H9 (cell line): ENCODE data around the gene LHX1. TPM values are rescaled to one million over a fixed set of nuclear protein-coding genes. Genes with fewer than 3 reads are reported as not detected.

Source experiments
- DNase-seq: peaks from one replicate; pipeline ENCODE4 v3.0.0-alpha.2; 2017
- H2AFZ ChIP-seq: one replicate; pipeline ENCODE4 v1.6.1; 2013; ENCODE audit warnings: mild to moderate bottlenecking, low read length, control low read depth, moderate library complexity
- H2AK5ac ChIP-seq: 2 replicates; pipeline ENCODE4 v1.6.1; 2013; ENCODE audit warnings: low read length, control low read depth, mixed read lengths; ENCODE audit not compliant: insufficient read length
- H2BK120ac ChIP-seq: one replicate; pipeline ENCODE4 v1.6.1; 2013; ENCODE audit warnings: low read depth, mild to moderate bottlenecking, low read length, control low read depth, inconsistent platforms; ENCODE audit not compliant: poor library complexity, severe bottlenecking
- H2BK12ac ChIP-seq: 2 replicates; pipeline ENCODE4 v1.6.1; 2013; ENCODE audit warnings: low read length, control low read depth, mixed read lengths, low read depth; ENCODE audit not compliant: insufficient read length
- H2BK15ac ChIP-seq: 2 replicates; pipeline ENCODE4 v1.6.1; 2013; ENCODE audit warnings: low read depth, low read length, control low read depth
- H2BK20ac ChIP-seq: one replicate; pipeline ENCODE4 v1.6.1; 2013; ENCODE audit warnings: low read depth, mild to moderate bottlenecking, low read length, control low read depth, inconsistent platforms; ENCODE audit not compliant: poor library complexity, severe bottlenecking
- H2BK5ac ChIP-seq: 2 replicates; pipeline ENCODE4 v1.6.1; 2013; ENCODE audit warnings: low read length, control low read depth, mixed read lengths; ENCODE audit not compliant: insufficient read length
- H3K14ac ChIP-seq: 2 replicates; pipeline ENCODE4 v1.6.1; 2013; ENCODE audit warnings: low read length, control low read depth; ENCODE audit not compliant: insufficient read depth
- H3K18ac ChIP-seq: 2 replicates; pipeline ENCODE4 v1.6.1; 2013; ENCODE audit warnings: low read depth, mild to moderate bottlenecking, mixed read lengths, low read length, control low read depth; ENCODE audit not compliant: insufficient read length
- H3K23ac ChIP-seq: 2 replicates; pipeline ENCODE4 v1.6.1; 2013; ENCODE audit warnings: low read length, control low read depth, mixed read lengths, low read depth; ENCODE audit not compliant: insufficient read length
- H3K23me2 ChIP-seq: 2 replicates; pipeline ENCODE4 v1.6.1; 2013; ENCODE audit warnings: low read depth, mild to moderate bottlenecking, mixed read lengths, low read length, control low read depth; ENCODE audit not compliant: insufficient read length, poor library complexity, severe bottlenecking
- H3K27ac ChIP-seq: 2 replicates; pipeline ENCODE4 v1.5.1; 2013; ENCODE audit warnings: low read length, control low read depth, mixed read lengths, low read depth; ENCODE audit not compliant: insufficient read length
- H3K27me3 ChIP-seq: 2 replicates; pipeline ENCODE4 v1.6.1; 2013; ENCODE audit warnings: low read length, control low read depth, inconsistent platforms; ENCODE audit not compliant: insufficient read depth
- H3K4ac ChIP-seq: 2 replicates; pipeline ENCODE4 v1.6.1; 2013; ENCODE audit warnings: low read depth, mild to moderate bottlenecking, control low read depth, inconsistent platforms, low read length, moderate library complexity
- H3K4me1 ChIP-seq: 2 replicates; pipeline ENCODE4 v1.6.1; 2013; ENCODE audit warnings: low read length, control low read depth, inconsistent platforms; ENCODE audit not compliant: insufficient read depth
- H3K4me2 ChIP-seq: 2 replicates; pipeline ENCODE4 v1.6.1; 2013; ENCODE audit warnings: low read length, control low read depth, mixed read lengths; ENCODE audit not compliant: insufficient read length, insufficient read depth
- H3K56ac ChIP-seq: 2 replicates; pipeline ENCODE4 v1.6.1; 2013; ENCODE audit warnings: low read depth, mild to moderate bottlenecking, mixed read lengths, low read length, control low read depth; ENCODE audit not compliant: insufficient read length
- H3K79me1 ChIP-seq: 2 replicates; pipeline ENCODE4 v1.6.1; 2013; ENCODE audit warnings: low read depth, mild to moderate bottlenecking, moderate library complexity, low read length, control low read depth, inconsistent platforms; ENCODE audit not compliant: insufficient read depth, poor library complexity, severe bottlenecking
- H3K79me2 ChIP-seq: 2 replicates; pipeline ENCODE4 v1.6.1; 2013; ENCODE audit warnings: low read length, control low read depth, inconsistent platforms; ENCODE audit not compliant: insufficient read depth
- H3K9ac ChIP-seq: 2 replicates; pipeline ENCODE4 v1.6.1; 2013; ENCODE audit warnings: low read length, control low read depth, mixed read lengths; ENCODE audit not compliant: insufficient read length; ENCODE audit errors: extremely low read depth
- H3K9me3 ChIP-seq: one replicate; pipeline ENCODE4 v1.6.1; 2013; ENCODE audit warnings: low read depth, low read length, inconsistent platforms; ENCODE audit not compliant: control insufficient read depth
- H3T11ph ChIP-seq: one replicate; pipeline ENCODE4 v1.6.1; 2013; ENCODE audit warnings: mild to moderate bottlenecking, low read length, control low read depth, inconsistent platforms
- H4K20me1 ChIP-seq: one replicate; pipeline ENCODE4 v1.6.1; 2013; ENCODE audit not compliant: control insufficient read depth, insufficient read length, insufficient read depth
- H4K5ac ChIP-seq: 2 replicates; pipeline ENCODE4 v1.6.1; 2013; ENCODE audit warnings: low read depth, mild to moderate bottlenecking, mixed read lengths, low read length, control low read depth; ENCODE audit not compliant: insufficient read length
- H4K8ac ChIP-seq: replicated peaks from 2 replicates; pipeline ENCODE4 v1.6.1; 2013; ENCODE audit warnings: low read length, control low read depth, mixed read lengths, low read depth; ENCODE audit not compliant: insufficient read length
- H4K91ac ChIP-seq: 2 replicates; pipeline ENCODE4 v1.6.1; 2013; ENCODE audit warnings: low read depth, mild to moderate bottlenecking, moderate library complexity, mixed read lengths, low read length, control low read depth; ENCODE audit not compliant: insufficient read length
- H3K27ac Mint-ChIP-seq, 3 experiments: 2 replicates in 2 of 3; 3 replicates in 1 of 3; pipeline ENCODE4 v1.8.0; 2020 to 2021; ENCODE audit warnings: mixed read lengths in 3 of 3, mild to moderate bottlenecking in 1 of 3, moderate library complexity in 1 of 3
- H3K27me3 Mint-ChIP-seq: 2 replicates; pipeline ENCODE4 v1.8.0; 2021; ENCODE audit warnings: low read depth, mild to moderate bottlenecking, moderate library complexity, mixed read lengths
- H3K36me3 Mint-ChIP-seq, 3 experiments: 2 replicates in 2 of 3; 3 replicates in 1 of 3; pipeline ENCODE4 v1.8.0; 2020 to 2021; ENCODE audit warnings: low read depth in 3 of 3, mixed read lengths in 3 of 3; ENCODE audit not compliant: insufficient read depth in 1 of 3
- H3K4me1 Mint-ChIP-seq, 2 experiments: 2 replicates each; pipeline ENCODE4 v1.8.0; 2020; ENCODE audit warnings: mixed read lengths in 2 of 2
- H3K4me3 Mint-ChIP-seq, 2 experiments: 2 replicates in 1 of 2; 3 replicates in 1 of 2; pipeline ENCODE4 v1.8.0; 2020 to 2021; ENCODE audit warnings: mild to moderate bottlenecking in 2 of 2, mixed read lengths in 2 of 2, moderate library complexity in 1 of 2
- H3K9me3 Mint-ChIP-seq, 2 experiments: 2 replicates in 1 of 2; 3 replicates in 1 of 2; pipeline ENCODE4 v1.8.0; 2020; ENCODE audit warnings: mild to moderate bottlenecking in 2 of 2, mixed read lengths in 2 of 2, moderate library complexity in 1 of 2
- WGBS: extraction: QIAGEN DNeasy Blood & Tissue Kit; methylation state at CpG from one replicate; pipeline ENCODE4 v1.1.7; 2013; ENCODE audit warnings: missing lambda C conversion rate, low lambda C conversion rate, mixed read lengths; ENCODE audit not compliant: insufficient read length; ENCODE audit errors: extremely low coverage; 5-methylcytosine and 5-hydroxymethylcytosine counted together
- total RNA-seq: library from RNA; stranded (reverse); gene quantifications from 2 replicates; pipeline ENCODE4 v1.2.1, GENCODE V29; 2021
- TF ChIP-seq, protein P1 (sequence below): fragments of 200-600 bp; sonication (generic); conservative IDR thresholded peaks from 3 replicates; pipeline ENCODE4 v1.8.0; 2021; ENCODE audit warnings: antibody characterized with exemption, mild to moderate bottlenecking

The LHX1 gene
- total RNA-seq, 1 experiment from 2014 or later = 0.22 TPM

GRCh38 chr17:36938566-36939051, 1.3 kb downstream of the LHX1 start:
- no peaks in the 10 kb centered on the region for H3K79me2 ChIP-seq
- H2BK12ac ChIP-seq = no peak overlapping the region
- no peak overlapping the region for H4K5ac ChIP-seq
- no peaks in the 10 kb centered on the region for H3K9me3 ChIP-seq
- no peak overlapping the region for H2BK20ac ChIP-seq
- Mint-ChIP-seq H3K4me3 (peak overlapping the region; percentile 57 to 91; a peak in 3 of 5 replicates), H3K4me1 (peaks cover 53 to 68% of the 10 kb centered on the region in 2 experiments), H3K9me3 (peaks cover 0 to 4% of the 10 kb centered on the region in 2 experiments; a peak in 1 of 5 replicates), H3K27me3 (peaks cover 100% of the 10 kb centered on the region), H3K36me3 (no peaks in the 10 kb centered on the region; a peak in 1 of 7 replicates), H3K27ac (no peak overlapping the region)
- no peaks in the 10 kb centered on the region; the same call in 1 of the 2 replicates for H3K4me1 ChIP-seq
- H3K18ac ChIP-seq = no peak overlapping the region
- peaks cover 86% of the 10 kb centered on the region for H3K27me3 ChIP-seq
- H2AFZ ChIP-seq = no peak overlapping the region
- H3T11ph ChIP-seq = no peak overlapping the region
- no peak overlapping the region for H4K8ac ChIP-seq
- DNase-seq = no peak
- H3K23ac ChIP-seq = no peak overlapping the region
- WGBS = no CpG with 5 or more reads among the region's 25 CpGs
- H3K4ac ChIP-seq = no peak overlapping the region
- peaks cover 30% of the 10 kb centered on the region for H3K23me2 ChIP-seq
- no peak overlapping the region for H3K14ac ChIP-seq
- no peak overlapping the region for H2BK120ac ChIP-seq
- no peak overlapping the region for H2BK5ac ChIP-seq
- no peak overlapping the region for H4K91ac ChIP-seq
- H3K79me1 ChIP-seq = no peaks in the 10 kb centered on the region
- H4K20me1 ChIP-seq = peaks cover 4% of the 10 kb centered on the region
- H2BK15ac ChIP-seq = no peak overlapping the region
- H3K4me2 ChIP-seq = peak overlapping the region; percentile 65
- TF ChIP-seq, protein P1, sequence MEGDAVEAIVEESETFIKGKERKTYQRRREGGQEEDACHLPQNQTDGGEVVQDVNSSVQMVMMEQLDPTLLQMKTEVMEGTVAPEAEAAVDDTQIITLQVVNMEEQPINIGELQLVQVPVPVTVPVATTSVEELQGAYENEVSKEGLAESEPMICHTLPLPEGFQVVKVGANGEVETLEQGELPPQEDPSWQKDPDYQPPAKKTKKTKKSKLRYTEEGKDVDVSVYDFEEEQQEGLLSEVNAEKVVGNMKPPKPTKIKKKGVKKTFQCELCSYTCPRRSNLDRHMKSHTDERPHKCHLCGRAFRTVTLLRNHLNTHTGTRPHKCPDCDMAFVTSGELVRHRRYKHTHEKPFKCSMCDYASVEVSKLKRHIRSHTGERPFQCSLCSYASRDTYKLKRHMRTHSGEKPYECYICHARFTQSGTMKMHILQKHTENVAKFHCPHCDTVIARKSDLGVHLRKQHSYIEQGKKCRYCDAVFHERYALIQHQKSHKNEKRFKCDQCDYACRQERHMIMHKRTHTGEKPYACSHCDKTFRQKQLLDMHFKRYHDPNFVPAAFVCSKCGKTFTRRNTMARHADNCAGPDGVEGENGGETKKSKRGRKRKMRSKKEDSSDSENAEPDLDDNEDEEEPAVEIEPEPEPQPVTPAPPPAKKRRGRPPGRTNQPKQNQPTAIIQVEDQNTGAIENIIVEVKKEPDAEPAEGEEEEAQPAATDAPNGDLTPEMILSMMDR = no peak
- H3K9ac ChIP-seq = no peak overlapping the region
- H2AK5ac ChIP-seq = no peak overlapping the region
- no peak overlapping the region for H3K27ac ChIP-seq
- no peak overlapping the region for H3K56ac ChIP-seq
